ENCODE results near the gene CYP46A1. TPM values are rescaled to one million over a fixed set of nuclear protein-coding genes. Genes with fewer than 3 reads are reported as not detected.

Gene CYP46A1
- total RNA-seq, 1 experiment from 2014 or later, result 0.02 TPM

GRCh38 chr14:99686557-99687283, 2.6 kb downstream of the CYP46A1 start:
- DNase-seq (ENCODE audit: extremely low read depth, low read depth), result no peak

GRCh38 chr14:99687284-99688209, 3.4 kb downstream of the CYP46A1 start:
- no peak for DNase-seq (ENCODE audit: extremely low read depth, low read depth)

GRCh38 chr14:99688210-99688581, 4.1 kb downstream of the CYP46A1 start:
- DNase-seq (ENCODE audit: extremely low read depth, low read depth), result no peak

- DNase-seq (ENCODE audit: extremely low read depth, low read depth), result no peak
These were observed 4.5 kb downstream of the CYP46A1 start for GRCh38 chr14:99688629-99689028.

- no peak for DNase-seq (ENCODE audit: extremely low read depth, low read depth)
These were observed 5.5 kb downstream of the CYP46A1 start for GRCh38 chr14:99689266-99690236.

- DNase-seq (ENCODE audit: extremely low read depth, low read depth), result no peak
These were observed 6.5 kb downstream of the CYP46A1 start for GRCh38 chr14:99690636-99691035.

GRCh38 chr14:99691111-99691885, 7.2 kb downstream of the CYP46A1 start:
- no peak for DNase-seq (ENCODE audit: extremely low read depth, low read depth)

GRCh38 chr14:99693918-99694317, 9.8 kb downstream of the CYP46A1 start:
- no peak for DNase-seq (ENCODE audit: extremely low read depth, low read depth)

- no peak for DNase-seq (ENCODE audit: extremely low read depth, low read depth)
These were observed 12.8 kb downstream of the CYP46A1 start for GRCh38 chr14:99696929-99697328.

GRCh38 chr14:99698236-99698635, 14.1 kb downstream of the CYP46A1 start:
- no peak for DNase-seq (ENCODE audit: extremely low read depth, low read depth)

- no peak for DNase-seq (ENCODE audit: extremely low read depth, low read depth)
These were observed 14.5 kb downstream of the CYP46A1 start for GRCh38 chr14:99698642-99699041.

- DNase-seq (ENCODE audit: extremely low read depth, low read depth), result no peak
These were observed 15.1 kb downstream of the CYP46A1 start for GRCh38 chr14:99699085-99699760.

GRCh38 chr14:99699861-99700260, 15.8 kb downstream of the CYP46A1 start:
- DNase-seq (ENCODE audit: extremely low read depth, low read depth), result no peak

GRCh38 chr14:99700379-99700778, 16.3 kb downstream of the CYP46A1 start:
- DNase-seq (ENCODE audit: extremely low read depth, low read depth), result no peak

- DNase-seq (ENCODE audit: extremely low read depth, low read depth), result no peak
These were observed 17.2 kb downstream of the CYP46A1 start for GRCh38 chr14:99701260-99701659.

GRCh38 chr14:99702115-99702514, 18.0 kb downstream of the CYP46A1 start:
- DNase-seq (ENCODE audit: extremely low read depth, low read depth), result no peak

- no peak for DNase-seq (ENCODE audit: extremely low read depth, low read depth)
These were observed 19.3 kb downstream of the CYP46A1 start for GRCh38 chr14:99703381-99703780.

- DNase-seq (ENCODE audit: extremely low read depth, low read depth), result no peak
These were observed 19.9 kb downstream of the CYP46A1 start for GRCh38 chr14:99704037-99704436.
